Kidney (tissue), 14 donors: ENCODE data around the gene SGSH. TPM values are rescaled to one million over a fixed set of nuclear protein-coding genes. Genes with fewer than 3 reads are reported as not detected.

Source experiments
- DNase-seq, 5 donors: peaks; one replicate each; pipeline ENCODE4 v3.0.0-alpha.2; 2013 to 2020
- FAIRE-seq: peaks from 2 replicates; lab custom pipeline; 2012; peaks lifted over from hg19 to GRCh38; lab: Jason Lieb, UNC
- H3K27ac ChIP-seq, 2 donors: one replicate each; pipeline ENCODE4 v1.7.0; 2013; ENCODE audit warnings: low read depth in 2 of 2, low read length in 2 of 2, inconsistent platforms in 1 of 2
- H3K27me3 ChIP-seq: one replicate; pipeline ENCODE4 v1.7.1; 2013; ENCODE audit warnings: low read length, inconsistent platforms; ENCODE audit not compliant: control insufficient read depth, insufficient read depth
- H3K36me3 ChIP-seq, 3 donors: one replicate each; pipeline versions ENCODE4 v1.7.0 to v1.7.1; 2013; ENCODE audit warnings: low read length in 3 of 3, control low read depth in 1 of 3, inconsistent platforms in 1 of 3; ENCODE audit not compliant: insufficient read depth in 3 of 3, control insufficient read depth in 2 of 3
- H3K4me1 ChIP-seq, 3 donors: one replicate each; pipeline versions ENCODE4 v1.7.0 to v1.7.1; 2013; ENCODE audit warnings: low read length in 3 of 3, inconsistent platforms in 1 of 3, low read depth in 1 of 3; ENCODE audit not compliant: control insufficient read depth in 2 of 3, insufficient read depth in 2 of 3
- H3K4me3 ChIP-seq, 3 donors: one replicate each; pipeline versions ENCODE4 v1.7.0 to v1.8.1; 2013; ENCODE audit warnings: low read length in 3 of 3, control low read depth in 1 of 3, inconsistent platforms in 1 of 3
- H3K9ac ChIP-seq, 3 donors: one replicate each; pipeline versions ENCODE4 v1.7.0 to v1.7.1; 2013; ENCODE audit warnings: low read length in 3 of 3, control low read depth in 1 of 3, inconsistent platforms in 1 of 3
- H3K9me3 ChIP-seq, 3 donors: one replicate each; pipeline versions ENCODE4 v1.7.0 to v1.7.1; 2013; ENCODE audit warnings: low read length in 3 of 3, control low read depth in 1 of 3, inconsistent platforms in 1 of 3; ENCODE audit not compliant: control insufficient read depth in 2 of 3, insufficient read depth in 1 of 3
- intact Hi-C: fragments of 100-400 bp; cut with DNase I; formaldehyde crosslinking; loops from one replicate; pipeline ENCODE4 v1.11.1; 2022
- polyA plus RNA-seq: library from polyadenylated mRNA; stranded (reverse); fragments of 350-450 nt; fragmentation: Illumina TruSeq; extraction: RNeasy Lipid Tissue Mini Kit (QIAGEN cat#74804); gene quantifications from one replicate; pipeline ENCODE4 v1.2.3, GENCODE V29; 2014; ENCODE audit warnings: low read depth, low replicate concordance; ENCODE audit not compliant: insufficient read depth
- total RNA-seq: library from RNA; stranded (reverse); fragmentation: NEBNext Ultra II Directional; extraction: Animal tissue kit (Norgen Biotek cat#: 25700); gene quantifications from one replicate; pipeline ENCODE4 v1.2.1, GENCODE V29; 2021
- TF ChIP-seq, protein P1 (sequence below): IDR thresholded peaks from 3 replicates; pipeline ENCODE4 v1.5.1; 2012; ENCODE audit warnings: mild to moderate bottlenecking, moderate library complexity, borderline replicate concordance; ENCODE audit not compliant: insufficient read depth; ENCODE audit errors: extremely low read depth
- donor health status: control.
- donor health status: control.
- donor health status: control.
- donor health status: control.
- donor health status: control.
- donor health status: DM: yes; HTN: yes; CAD: no.
- donor health status: Normal renal cell carcinoma (clear cell type).

The SGSH gene
- total and polyA plus RNA-seq, 2 donors from 2014 or later: 25.9 to 63.2 TPM

DNA sequence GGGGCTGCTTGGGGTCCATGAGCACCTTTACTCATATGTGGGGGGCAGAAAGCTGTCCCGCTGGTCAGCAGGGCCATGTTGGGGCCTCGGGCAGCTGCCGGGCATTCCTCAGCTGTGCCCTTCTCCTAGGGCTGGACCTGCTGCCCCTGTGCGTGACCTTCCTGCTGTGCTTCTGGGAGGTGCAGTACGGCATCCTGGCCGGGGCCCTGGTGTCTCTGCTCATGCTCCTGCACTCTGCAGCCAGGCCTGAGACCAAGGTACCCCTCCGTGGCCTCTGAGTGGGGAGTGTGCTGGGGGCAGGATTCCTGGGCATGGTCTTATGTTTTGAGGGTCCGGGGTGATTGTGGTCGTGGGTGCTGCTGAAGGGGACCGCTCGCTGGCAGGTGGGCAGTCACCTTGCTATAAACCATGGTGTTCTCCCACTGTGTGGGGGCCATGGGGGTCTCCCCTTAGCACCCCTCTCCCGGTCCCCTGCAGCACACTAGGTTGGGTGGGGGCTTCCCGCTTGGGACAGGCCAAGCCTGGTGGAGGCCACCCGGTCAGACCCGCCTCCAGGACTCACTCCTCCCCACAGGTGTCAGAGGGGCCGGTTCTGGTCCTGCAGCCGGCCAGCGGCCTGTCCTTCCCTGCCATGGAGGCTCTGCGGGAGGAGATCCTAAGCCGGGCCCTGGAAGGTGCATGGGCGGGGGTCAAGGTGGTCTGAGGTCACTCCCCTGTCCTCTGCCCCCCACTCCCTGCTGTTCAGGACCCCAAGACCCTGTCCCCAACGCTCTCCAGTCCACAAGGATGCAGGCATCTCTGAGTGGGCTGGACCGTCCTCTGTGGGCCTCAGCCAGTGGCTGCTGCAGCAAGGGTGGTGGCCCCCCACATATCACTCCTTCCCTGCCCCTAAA, 28.1 kb upstream of the SGSH start:
- Histone ChIP-seq H3K9ac (no peak overlapping the region), H3K9me3 (no peaks in the 10 kb centered on the region), H3K36me3 (peaks cover 0 to 27% (median 14%) of the 10 kb centered on the region in 3 donors), H3K4me1 (peaks cover 0 to 3% (median 1%) of the 10 kb centered on the region in 3 donors), H3K27ac (no peak overlapping the region), H3K27me3 (no peaks in the 10 kb centered on the region), H3K4me3 (no peak overlapping the region)
- FAIRE-seq (no peak), DNase-seq (peak in 1 of 5 donors; percentile 52)
- intact Hi-C loops: no loop called here
- TF ChIP-seq, protein P1, sequence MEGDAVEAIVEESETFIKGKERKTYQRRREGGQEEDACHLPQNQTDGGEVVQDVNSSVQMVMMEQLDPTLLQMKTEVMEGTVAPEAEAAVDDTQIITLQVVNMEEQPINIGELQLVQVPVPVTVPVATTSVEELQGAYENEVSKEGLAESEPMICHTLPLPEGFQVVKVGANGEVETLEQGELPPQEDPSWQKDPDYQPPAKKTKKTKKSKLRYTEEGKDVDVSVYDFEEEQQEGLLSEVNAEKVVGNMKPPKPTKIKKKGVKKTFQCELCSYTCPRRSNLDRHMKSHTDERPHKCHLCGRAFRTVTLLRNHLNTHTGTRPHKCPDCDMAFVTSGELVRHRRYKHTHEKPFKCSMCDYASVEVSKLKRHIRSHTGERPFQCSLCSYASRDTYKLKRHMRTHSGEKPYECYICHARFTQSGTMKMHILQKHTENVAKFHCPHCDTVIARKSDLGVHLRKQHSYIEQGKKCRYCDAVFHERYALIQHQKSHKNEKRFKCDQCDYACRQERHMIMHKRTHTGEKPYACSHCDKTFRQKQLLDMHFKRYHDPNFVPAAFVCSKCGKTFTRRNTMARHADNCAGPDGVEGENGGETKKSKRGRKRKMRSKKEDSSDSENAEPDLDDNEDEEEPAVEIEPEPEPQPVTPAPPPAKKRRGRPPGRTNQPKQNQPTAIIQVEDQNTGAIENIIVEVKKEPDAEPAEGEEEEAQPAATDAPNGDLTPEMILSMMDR: no peak

DNA sequence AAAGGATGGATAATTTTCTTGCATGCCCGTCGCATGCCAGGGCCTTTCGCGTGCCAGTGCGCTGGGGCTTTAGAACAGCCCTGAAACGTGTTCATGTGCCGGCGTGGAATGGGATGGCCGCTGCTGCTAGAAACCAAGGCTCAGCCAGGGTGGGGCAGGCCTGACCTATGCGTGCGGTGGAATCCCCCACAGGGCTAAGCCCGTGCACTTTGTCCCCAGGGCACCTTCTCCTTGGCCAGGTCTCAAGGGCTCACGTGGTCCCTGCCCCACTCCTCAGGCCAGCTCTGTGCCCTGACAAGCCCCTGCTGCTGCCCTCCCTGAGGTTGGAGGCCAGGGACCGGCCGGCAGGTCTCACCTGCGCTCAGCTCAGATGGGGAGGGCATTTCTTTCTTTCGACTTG, 27.4 kb upstream of the SGSH start:
- no peak for FAIRE-seq
- Histone ChIP-seq H3K36me3 (peaks cover 0 to 27% (median 14%) of the 10 kb centered on the region in 3 donors), H3K4me3 (no peak overlapping the region), H3K9me3 (no peaks in the 10 kb centered on the region), H3K27me3 (no peaks in the 10 kb centered on the region), H3K9ac (no peak overlapping the region), H3K27ac (no peak overlapping the region), H3K4me1 (no peaks in the 10 kb centered on the region)
- intact Hi-C loops: no loop called here
- TF ChIP-seq, protein P1: no peak
- DNase-seq: no peak

DNA sequence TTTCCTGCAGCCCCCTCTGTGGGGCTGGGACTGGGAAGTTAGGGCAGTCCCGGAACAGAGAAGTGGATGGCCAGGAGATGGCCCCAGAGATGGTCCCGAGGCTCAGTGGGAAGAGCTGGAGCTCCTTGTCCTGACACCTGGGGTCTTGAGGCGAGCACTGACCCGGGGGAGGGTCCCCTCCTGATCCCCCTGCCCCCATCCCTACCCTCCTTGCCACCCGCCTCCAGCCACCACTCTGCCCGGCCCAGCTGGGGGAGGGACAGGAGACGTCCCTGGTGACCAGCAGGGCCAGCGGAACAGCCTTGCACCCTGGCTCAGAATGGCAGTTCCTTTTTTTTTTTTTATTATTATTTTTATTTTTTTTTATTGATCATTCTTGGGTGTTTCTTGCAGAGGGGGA, 26.6 kb upstream of the SGSH start:
- FAIRE-seq (no peak), DNase-seq (no peak)
- Histone ChIP-seq H3K9ac (no peak overlapping the region), H3K9me3 (no peaks in the 10 kb centered on the region), H3K27me3 (no peaks in the 10 kb centered on the region), H3K27ac (no peak overlapping the region), H3K4me3 (no peak overlapping the region), H3K36me3 (peaks cover 0 to 35% (median 16%) of the 10 kb centered on the region in 3 donors), H3K4me1 (no peaks in the 10 kb centered on the region)
- TF ChIP-seq, protein P1: no peak
- intact Hi-C loops: no loop called here
